K562 (cell line): ENCODE data around the gene ASB11. TPM values are rescaled to one million over a fixed set of nuclear protein-coding genes. Genes with fewer than 3 reads are reported as not detected.

ENCODE experiments used
- ATAC-seq: fragments of 200-7000 bp; cut with Tn5 transposase; 3 replicates; pipeline ENCODE4 v1.9.1; 2020; ENCODE audit warnings: moderate library complexity
- BruUV-seq: library from RNA; stranded (reverse); fragments of 400-500 nt; replicated peaks from 2 replicates; lab custom pipeline; 2021; lab: Mats Ljungman, UMichigan
- CTCF ChIA-PET: fragments of 300-600 bp; formaldehyde crosslinking; extraction: SDS; loops from one replicate; lab custom pipeline; 2021; ENCODE audit warnings: low intra/inter-chr PET ratio; lab: Yijun Ruan, JAX
- POLR2A ChIA-PET: fragments of 300-600, 350-650 bp; sonication (Branson Sonifier 250); formaldehyde crosslinking; extraction: SDS; loops from one replicate; lab custom pipeline; 2021; ENCODE audit warnings: antibody characterized with exemption, inconsistent platforms; lab: Yijun Ruan, JAX
- DNase-seq, 4 experiments: peaks; one replicate each; pipeline versions ENCODE4 v3.0.0 to v3.0.0-alpha.2; 2011 to 2018; ENCODE audit warnings: low spot score in 3 of 4, mixed read lengths in 3 of 4; ENCODE audit errors: extremely low read depth in 1 of 4
- FAIRE-seq: peaks from 2 replicates; lab custom pipeline; 2011; peaks lifted over from hg19 to GRCh38; lab: Jason Lieb, UNC
- H2AFZ ChIP-seq: 2 replicates; pipeline ENCODE4 v1.6.0; 2011; ENCODE audit warnings: low read depth, low read length, control low read depth, inconsistent platforms
- H3K27ac ChIP-seq: fragments of 200-600 bp; 3 replicates; pipeline ENCODE4 v1.8.0; 2011; ENCODE audit warnings: low read depth, mild to moderate bottlenecking, control low read depth, inconsistent platforms, low read length, moderate library complexity, mixed read lengths; ENCODE audit errors: extremely low read depth
- H3K27me3 ChIP-seq, 2 experiments: fragments of 300-600 bp in 1 of 2; 2 replicates in 1 of 2; 3 replicates in 1 of 2; pipeline versions ENCODE4 v1.6.0 to v1.8.0; 2011; ENCODE audit warnings: inconsistent platforms in 2 of 2, low read length in 2 of 2, mild to moderate bottlenecking in 1 of 2, mixed read lengths in 1 of 2, moderate library complexity in 1 of 2; ENCODE audit not compliant: control insufficient read depth in 2 of 2, insufficient read depth in 2 of 2
- H3K36me3 ChIP-seq: fragments of 300-600 bp; 3 replicates; pipeline ENCODE4 v1.8.0; 2011; ENCODE audit warnings: mild to moderate bottlenecking, low read length, inconsistent platforms; ENCODE audit not compliant: control insufficient read depth, insufficient read depth
- H3K4me1 ChIP-seq, 2 experiments: fragments of 200-600 bp in 1 of 2; replicated peaks in 1 of 2; 2 replicates in 1 of 2; 3 replicates in 1 of 2; pipeline versions ENCODE4 v1.5.1 to v1.8.0; 2011; ENCODE audit warnings: inconsistent platforms in 2 of 2, low read length in 2 of 2, mild to moderate bottlenecking in 1 of 2, mixed read lengths in 1 of 2, moderate library complexity in 1 of 2; ENCODE audit not compliant: control insufficient read depth in 2 of 2, insufficient read depth in 2 of 2
- H3K4me2 ChIP-seq: 2 replicates; pipeline ENCODE4 v1.6.1; 2011; ENCODE audit warnings: low read length, control low read depth, inconsistent platforms, mixed read lengths; ENCODE audit not compliant: insufficient read depth
- H3K4me3 ChIP-seq: fragments of 200-600 bp; sonication (generic), shearing (Covaris generic); 2 replicates; pipeline ENCODE4 v1.5.1; 2016; ENCODE audit warnings: control low read depth, inconsistent platforms
- H3K79me2 ChIP-seq: fragments of 200-600 bp; 3 replicates; pipeline ENCODE4 v1.8.0; 2011; ENCODE audit warnings: low read length, inconsistent platforms; ENCODE audit not compliant: control insufficient read depth, insufficient read depth
- H3K9ac ChIP-seq, 2 experiments: 2 replicates each; pipeline versions ENCODE4 v1.6.0 to v1.6.1; 2011; ENCODE audit warnings: low read depth in 2 of 2, low read length in 2 of 2, control low read depth in 1 of 2, inconsistent platforms in 1 of 2, mild to moderate bottlenecking in 1 of 2, mixed read lengths in 1 of 2; ENCODE audit not compliant: insufficient read depth in 1 of 2
- H3K9me1 ChIP-seq: one replicate; pipeline ENCODE4 v1.6.0; 2011; ENCODE audit warnings: inconsistent platforms, mild to moderate bottlenecking, low read length, moderate library complexity; ENCODE audit not compliant: control insufficient read depth, insufficient read depth
- H3K9me3 ChIP-seq: replicated peaks from 2 replicates; pipeline ENCODE4 v1.5.1; 2011; ENCODE audit warnings: low read depth, low read length, inconsistent platforms; ENCODE audit not compliant: control insufficient read depth, insufficient read depth
- H4K20me1 ChIP-seq: replicated peaks from 2 replicates; pipeline ENCODE4 v1.6.1; 2011; ENCODE audit warnings: low read length, inconsistent platforms, mixed read lengths; ENCODE audit not compliant: control insufficient read depth, insufficient read depth
- BCOR ChIP-seq: fragments of 450-650 bp; IDR thresholded peaks from 2 replicates; pipeline ENCODE4 v1.6.1; 2016
- ILF3 ChIP-seq: fragments of 450-650 bp; IDR thresholded peaks from 2 replicates; pipeline ENCODE4 v1.6.1; 2018; ENCODE audit warnings: antibody characterized with exemption, mild to moderate bottlenecking, moderate library complexity, borderline replicate concordance
- ZBTB11 ChIP-seq, 3 experiments: fragments of 200-800 bp in 1 of 3; fragments of 250-450 bp in 1 of 3; fragments of 450-650 bp in 1 of 3; sonication (Bioruptor Pico) in 1 of 3; sonication (Bioruptor generic) in 1 of 3; formaldehyde crosslinking in 1 of 3; IDR thresholded peaks; 2 replicates each; pipeline versions ENCODE4 v1.6.1 to v1.8.0; 2016 to 2022; ENCODE audit warnings: mild to moderate bottlenecking in 2 of 3, missing genetic modification characterization in 2 of 3, missing compliant biosample characterization in 1 of 3, moderate library complexity in 1 of 3
- WGBS: fragments of 100-300 bp; shearing (Covaris generic); methylation state at CpG from one replicate; pipeline ENCODE4 v1.1.6; 2016; ENCODE audit warnings: low coverage, mixed read lengths; ENCODE audit not compliant: insufficient coverage; ENCODE audit errors: missing lambda C conversion rate; 5-methylcytosine and 5-hydroxymethylcytosine counted together
- in situ Hi-C: fragments of 300-500 bp; cut with MboI; formaldehyde crosslinking; loops from 4 replicates; pipeline ENCODE4 v1.15.0; 2018; ENCODE audit warnings: inconsistent platforms, mixed read lengths
- intact Hi-C: fragments of 100-400 bp; cut with micrococcal nuclease; formaldehyde crosslinking; loops from 2 replicates; pipeline ENCODE4 v1.14.2; 2022
- polyA plus RNA-seq, 8 experiments: library from polyadenylated mRNA; depleted of rRNA in 4 of 8; stranded (reverse) in 5 of 8; unstranded in 3 of 8; fragments of >200 nt; fragmentation: Nextera tagmentation in 2 of 8; fragmentation: Illumina TruSeq in 1 of 8; extraction: Ambion mirVana in 2 of 8; extraction: Trizol in 1 of 8; gene quantifications; 2 replicates each; pipeline versions ENCODE4 v1.2.1 to v1.2.3, GENCODE V29; 2011 to 2014; ENCODE audit warnings: inconsistent platforms in 1 of 8, missing spikeins in 1 of 8
- total RNA-seq, 7 experiments: library from RNA; depleted of rRNA in 6 of 7; stranded (reverse); fragments of >200 nt in 6 of 7; fragmentation: Illumina TruSeq in 2 of 7; extraction: Trizol in 2 of 7; gene quantifications; 2 replicates each; pipeline versions ENCODE4 v1.2.1 to v1.2.3, GENCODE V29; 2011 to 2021; ENCODE audit warnings: low replicate concordance in 1 of 7
- TF ChIP-seq, protein P1 (sequence below): sonication (generic); formaldehyde crosslinking; IDR thresholded peaks from 2 replicates; pipeline ENCODE4 v1.8.1; 2022; ENCODE audit warnings: missing genetic modification reagents

Gene ASB11
- total and polyA plus RNA-seq, 9 of the 15 experiments (the other 6 are each of a cell fraction or from before 2014, with no cell fraction given) = not detected

DNA sequence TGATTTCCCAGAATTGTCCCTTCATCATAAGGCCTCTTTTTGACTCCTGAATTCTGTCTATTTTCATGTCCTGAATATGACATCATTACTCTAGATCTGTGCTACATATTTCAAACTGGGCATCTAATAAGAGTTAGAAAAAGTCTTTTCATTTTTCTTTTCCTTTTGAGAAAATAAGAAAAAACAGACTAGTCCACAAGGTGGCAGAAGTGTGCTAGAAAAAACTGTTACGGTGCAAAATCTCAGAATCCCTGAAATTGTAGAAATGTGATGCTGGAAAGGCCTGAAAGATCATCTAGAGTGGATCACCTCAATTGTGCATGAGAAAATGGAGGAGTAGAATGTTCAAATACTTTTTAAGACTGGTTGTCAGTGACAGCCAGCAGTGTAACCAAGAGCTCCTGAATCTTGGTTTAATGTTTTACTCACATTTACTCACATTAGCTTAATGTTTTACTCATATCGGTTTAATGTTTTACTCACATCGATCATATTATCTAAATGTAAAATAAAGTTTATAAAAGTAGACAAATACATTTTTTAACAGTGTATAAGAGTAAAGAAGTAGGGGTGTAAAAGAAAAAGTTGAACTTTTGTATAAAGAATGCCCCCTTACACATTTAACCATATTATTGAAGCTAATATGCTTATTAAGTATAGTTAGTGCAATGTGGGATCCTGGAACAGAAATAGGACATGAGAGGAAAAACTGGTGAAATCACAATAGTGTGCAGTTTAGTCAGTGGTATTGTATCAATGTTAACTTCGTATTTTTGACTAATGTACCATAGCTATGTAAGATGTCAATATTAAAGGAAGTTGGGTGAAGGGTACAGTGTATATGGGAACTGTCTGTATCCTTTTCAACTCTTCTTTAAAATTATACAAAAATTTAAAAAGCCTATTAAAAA lies 15.2 kb downstream of the ASB11 start (continued):
- no peak for TF ChIP-seq ZBTB11 (CRISPR knock-in tag; IDR thresholded peaks at IDR 0.05)
- TF ChIP-seq, protein P1, sequence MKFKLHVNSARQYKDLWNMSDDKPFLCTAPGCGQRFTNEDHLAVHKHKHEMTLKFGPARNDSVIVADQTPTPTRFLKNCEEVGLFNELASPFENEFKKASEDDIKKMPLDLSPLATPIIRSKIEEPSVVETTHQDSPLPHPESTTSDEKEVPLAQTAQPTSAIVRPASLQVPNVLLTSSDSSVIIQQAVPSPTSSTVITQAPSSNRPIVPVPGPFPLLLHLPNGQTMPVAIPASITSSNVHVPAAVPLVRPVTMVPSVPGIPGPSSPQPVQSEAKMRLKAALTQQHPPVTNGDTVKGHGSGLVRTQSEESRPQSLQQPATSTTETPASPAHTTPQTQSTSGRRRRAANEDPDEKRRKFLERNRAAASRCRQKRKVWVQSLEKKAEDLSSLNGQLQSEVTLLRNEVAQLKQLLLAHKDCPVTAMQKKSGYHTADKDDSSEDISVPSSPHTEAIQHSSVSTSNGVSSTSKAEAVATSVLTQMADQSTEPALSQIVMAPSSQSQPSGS = no peak

GRCh38 chrX:15298780-15299179 lies 16.7 kb downstream of the ASB11 start:
- in situ Hi-C loops (no loop called here), intact Hi-C loops (no loop called here)
- Histone ChIP-seq H3K9me1 (no peaks in the 10 kb centered on the region), H3K9me3 (no peaks in the 10 kb centered on the region), H4K20me1 (no peaks in the 10 kb centered on the region), H3K4me3 (no peak overlapping the region), H3K4me2 (no peak overlapping the region), H3K4me1 (no peaks in the 10 kb centered on the region; a peak in 1 of 5 replicates), H3K27ac (no peak overlapping the region), H3K27me3 (no peaks in the 10 kb centered on the region; a peak in 2 of 5 replicates), H3K36me3 (no peaks in the 10 kb centered on the region), H3K79me2 (no peaks in the 10 kb centered on the region), H3K9ac (no peak overlapping the region), H2AFZ (no peak overlapping the region)
- ChIA-PET CTCF (interaction anchor here (0.6 kb wide), 1 partner anchor 560 kb away, joined by 3 read pairs; no protein-coding TSS in a partner anchor), POLR2A (no interaction called here)
- no TSS peak for BruUV-seq
- DNase-seq (no peak), FAIRE-seq (no peak), ATAC-seq (no peak; the same call in 2 of the 3 replicates)
- no peak for TF ChIP-seq BCOR
- no peak for TF ChIP-seq ILF3
- 11% methylated on average over 3 of the region's 3 CpGs for WGBS
